Measurements from ENCODE around the gene CTDSP2. TPM values are rescaled to one million over a fixed set of nuclear protein-coding genes. Genes with fewer than 3 reads are reported as not detected.

CTDSP2 gene
- total RNA-seq, 2 donors from 2014 or later, result 99.2 to 159 TPM

DNA sequence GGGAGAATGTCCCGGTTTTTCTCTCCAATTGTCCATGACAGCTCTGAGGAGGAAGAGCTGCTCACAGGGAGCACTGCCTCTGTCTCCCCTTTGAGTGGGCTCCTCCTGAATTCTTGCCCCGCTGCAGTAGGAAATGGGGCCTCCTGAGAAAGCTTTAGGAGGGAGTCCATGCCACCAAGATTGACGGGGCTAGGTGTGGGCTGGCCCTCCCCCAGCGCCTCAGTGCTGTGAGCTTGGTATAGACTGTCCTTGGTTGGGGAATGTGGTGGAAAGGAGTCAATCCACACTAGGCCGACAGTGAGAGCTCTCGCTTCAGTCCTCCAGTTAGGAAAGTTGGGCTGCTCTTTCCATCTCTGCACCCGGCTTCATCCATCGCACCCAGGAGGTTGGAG, 23.4 kb upstream of the CTDSP2 start:
- Histone ChIP-seq H3K27ac (peak overlapping the region in 1 of 2 donors; percentile 50), H3K9me3 (no peaks in the 10 kb centered on the region), H3K4me3 (no peak overlapping the region), H3K36me3 (no peaks in the 10 kb centered on the region), H3K27me3 (replicated peaks; ENCODE audit: insufficient read depth) (no peaks in the 10 kb centered on the region), H3K4me1 (replicated peaks) (peaks cover 4% of the 10 kb centered on the region)
- WGBS, result 85% methylated on average over 8 of the region's 8 CpGs
- TF ChIP-seq POLR2A (IDR thresholded peaks at IDR 0.05), result no peak
- no peak for TF ChIP-seq POLR2AphosphoS5 (IDR thresholded peaks at IDR 0.05)
- TF ChIP-seq, protein P1, sequence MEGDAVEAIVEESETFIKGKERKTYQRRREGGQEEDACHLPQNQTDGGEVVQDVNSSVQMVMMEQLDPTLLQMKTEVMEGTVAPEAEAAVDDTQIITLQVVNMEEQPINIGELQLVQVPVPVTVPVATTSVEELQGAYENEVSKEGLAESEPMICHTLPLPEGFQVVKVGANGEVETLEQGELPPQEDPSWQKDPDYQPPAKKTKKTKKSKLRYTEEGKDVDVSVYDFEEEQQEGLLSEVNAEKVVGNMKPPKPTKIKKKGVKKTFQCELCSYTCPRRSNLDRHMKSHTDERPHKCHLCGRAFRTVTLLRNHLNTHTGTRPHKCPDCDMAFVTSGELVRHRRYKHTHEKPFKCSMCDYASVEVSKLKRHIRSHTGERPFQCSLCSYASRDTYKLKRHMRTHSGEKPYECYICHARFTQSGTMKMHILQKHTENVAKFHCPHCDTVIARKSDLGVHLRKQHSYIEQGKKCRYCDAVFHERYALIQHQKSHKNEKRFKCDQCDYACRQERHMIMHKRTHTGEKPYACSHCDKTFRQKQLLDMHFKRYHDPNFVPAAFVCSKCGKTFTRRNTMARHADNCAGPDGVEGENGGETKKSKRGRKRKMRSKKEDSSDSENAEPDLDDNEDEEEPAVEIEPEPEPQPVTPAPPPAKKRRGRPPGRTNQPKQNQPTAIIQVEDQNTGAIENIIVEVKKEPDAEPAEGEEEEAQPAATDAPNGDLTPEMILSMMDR (IDR thresholded peaks at IDR 0.05), result no peak
- intact Hi-C loops (cut with DNase I), result no loop called here
- no peak for DNase-seq (ENCODE audit: low spot score)

DNA sequence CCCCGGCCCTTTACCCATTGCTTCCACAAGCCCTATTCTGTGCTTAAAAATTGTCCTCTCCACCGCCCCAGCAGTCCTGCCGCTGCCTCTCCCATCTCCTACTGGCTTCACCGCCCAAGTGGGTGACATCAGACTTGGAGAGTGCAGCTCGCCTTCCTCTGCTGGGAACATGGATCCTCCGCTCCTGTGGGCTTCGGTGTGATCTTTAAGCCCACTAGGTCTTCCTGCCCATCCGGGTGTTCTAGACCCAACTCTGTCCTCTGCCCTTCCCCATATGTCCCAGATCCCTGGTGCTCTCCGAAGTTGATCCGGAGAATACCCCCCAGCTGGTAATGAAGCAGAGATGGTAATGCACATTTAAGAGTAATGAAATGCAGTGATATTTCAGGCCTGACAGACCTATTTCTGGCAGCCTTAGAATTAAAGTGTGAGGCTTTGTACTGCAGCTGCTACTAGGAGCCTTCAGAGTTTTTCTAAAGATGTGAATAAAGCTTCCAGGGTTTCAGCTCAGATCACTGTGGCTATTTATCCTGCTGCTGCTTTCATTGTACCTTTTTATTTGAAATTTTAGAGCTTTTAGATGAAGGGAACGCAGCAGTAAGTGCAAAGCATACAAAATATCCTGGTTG, 22.9 kb upstream of the CTDSP2 start:
- H3K36me3 ChIP-seq, result no peaks in the 10 kb centered on the region
- H3K4me3 ChIP-seq, result no peak overlapping the region
- peak overlapping the region; percentile 50 to 52 for H3K27ac ChIP-seq
- no peak for DNase-seq (ENCODE audit: low spot score)
- H3K9me3 ChIP-seq, result no peaks in the 10 kb centered on the region
- 50% methylated on average over 11 of the region's 11 CpGs for WGBS
- TF ChIP-seq, protein P1 (IDR thresholded peaks at IDR 0.05), result no peak
- TF ChIP-seq POLR2AphosphoS5 (IDR thresholded peaks at IDR 0.05) (no peak), POLR2A (IDR thresholded peaks at IDR 0.05) (no peak)
- intact Hi-C loops (cut with DNase I), result no loop called here
- H3K4me1 ChIP-seq (replicated peaks), result peaks cover 4% of the 10 kb centered on the region
- no peaks in the 10 kb centered on the region for H3K27me3 ChIP-seq (replicated peaks; ENCODE audit: insufficient read depth)

DNA sequence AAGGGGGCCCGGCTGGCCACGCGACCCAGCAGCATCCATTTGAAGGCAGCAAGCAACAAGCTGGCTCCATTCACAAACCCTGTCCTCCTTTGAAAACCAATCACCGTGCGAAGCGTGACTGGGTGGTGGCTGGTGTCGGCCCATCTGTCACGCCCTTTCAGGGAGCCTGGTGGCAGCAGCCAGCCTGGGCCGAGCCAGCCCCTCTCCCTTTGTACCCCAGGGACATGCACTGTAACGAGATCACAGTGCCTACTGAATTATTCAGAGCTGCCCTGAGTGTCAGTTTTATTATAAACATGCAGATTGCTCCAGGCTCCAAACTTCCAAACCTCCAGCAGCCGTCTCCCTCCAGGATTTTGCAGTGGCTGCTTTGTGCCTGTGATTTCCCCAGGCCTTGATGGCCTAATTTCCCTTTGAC, 22.3 kb upstream of the CTDSP2 start:
- WGBS, result 36% methylated on average over 11 of the region's 11 CpGs
- peak overlapping the region; percentile 50 to 52 for H3K27ac ChIP-seq
- H3K27me3 ChIP-seq (replicated peaks; ENCODE audit: insufficient read depth), result no peaks in the 10 kb centered on the region
- no peak overlapping the region for H3K4me3 ChIP-seq
- no peak for DNase-seq (ENCODE audit: low spot score)
- intact Hi-C loops (cut with DNase I), result no loop called here
- TF ChIP-seq POLR2AphosphoS5 (IDR thresholded peaks at IDR 0.05) (no peak), POLR2A (IDR thresholded peaks at IDR 0.05) (no peak)
- TF ChIP-seq, protein P1 (IDR thresholded peaks at IDR 0.05), result no peak
- H3K9me3 ChIP-seq, result no peaks in the 10 kb centered on the region
- H3K36me3 ChIP-seq, result no peaks in the 10 kb centered on the region
- peaks cover 7% of the 10 kb centered on the region for H3K4me1 ChIP-seq (replicated peaks)

DNA sequence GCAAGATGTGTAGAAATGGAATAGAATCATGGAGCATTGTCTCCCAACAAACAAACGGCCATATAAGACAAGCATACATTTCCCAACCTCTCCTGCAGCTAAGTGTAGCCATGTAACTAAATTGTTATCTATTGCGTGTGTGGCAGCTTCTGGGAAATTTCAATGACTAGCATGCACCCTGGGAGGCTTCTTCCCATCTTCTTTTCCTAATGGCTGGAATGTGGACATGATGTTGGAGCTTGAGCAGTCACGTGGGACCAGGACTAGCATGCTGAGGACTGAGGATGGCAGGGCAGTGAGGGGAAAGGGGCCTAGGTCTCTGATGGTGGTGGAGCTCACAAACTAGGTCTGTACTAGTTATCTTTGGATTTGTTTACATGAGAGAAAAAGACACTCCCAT, 21.7 kb upstream of the CTDSP2 start:
- intact Hi-C loops (cut with DNase I), result no loop called here
- Histone ChIP-seq H3K27me3 (replicated peaks; ENCODE audit: insufficient read depth) (no peaks in the 10 kb centered on the region), H3K9me3 (no peaks in the 10 kb centered on the region), H3K36me3 (no peaks in the 10 kb centered on the region), H3K4me3 (no peak overlapping the region), H3K4me1 (replicated peaks) (peaks cover 7% of the 10 kb centered on the region), H3K27ac (peak overlapping the region; percentile 50 to 52)
- WGBS, result 76% methylated on average over 3 of the region's 3 CpGs
- no peak for DNase-seq (ENCODE audit: low spot score)
- TF ChIP-seq POLR2A (IDR thresholded peaks at IDR 0.05) (no peak), POLR2AphosphoS5 (IDR thresholded peaks at IDR 0.05) (no peak)
- TF ChIP-seq, protein P1 (IDR thresholded peaks at IDR 0.05), result no peak

DNA sequence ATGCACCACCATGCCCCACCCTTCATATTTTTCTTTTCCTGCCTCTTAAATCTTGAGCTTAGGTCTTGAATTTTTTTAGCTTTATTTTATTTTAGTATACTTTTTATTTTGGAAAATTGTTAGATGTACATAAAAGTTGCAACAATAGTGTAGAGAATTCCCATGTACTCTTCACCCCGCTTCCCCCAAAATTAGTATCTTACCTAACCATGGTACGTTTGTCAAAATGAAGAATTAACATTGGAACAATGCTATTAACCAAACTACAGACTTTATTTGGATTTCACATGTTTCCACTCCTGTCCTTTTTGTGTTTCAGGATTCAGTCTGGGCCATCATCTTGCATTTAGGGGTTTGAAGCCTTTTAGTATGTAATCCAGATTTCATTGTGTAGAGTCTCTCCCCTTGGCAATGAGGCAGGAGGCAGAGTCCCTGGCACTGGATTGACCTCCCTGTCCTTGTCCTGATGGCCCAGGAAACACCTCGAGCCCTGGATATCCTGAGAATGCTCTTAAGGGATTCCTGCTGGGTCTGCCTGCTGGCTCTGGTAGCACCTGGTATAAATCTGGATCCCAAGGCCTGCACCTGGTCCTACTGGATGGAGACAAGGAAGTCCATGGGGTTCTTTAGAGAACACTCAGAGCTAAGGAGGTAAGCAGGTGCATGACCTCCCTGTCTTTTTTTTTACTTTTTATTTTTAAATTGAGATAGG, 19.9 kb upstream of the CTDSP2 start:
- Histone ChIP-seq H3K36me3 (no peaks in the 10 kb centered on the region), H3K27me3 (replicated peaks; ENCODE audit: insufficient read depth) (no peaks in the 10 kb centered on the region), H3K27ac (no peak overlapping the region), H3K4me1 (replicated peaks) (peaks cover 7% of the 10 kb centered on the region), H3K4me3 (no peak overlapping the region), H3K9me3 (no peaks in the 10 kb centered on the region)
- intact Hi-C loops (cut with DNase I), result no loop called here
- no peak for DNase-seq (ENCODE audit: low spot score)
- 88% methylated on average over 3 of the region's 3 CpGs for WGBS
- TF ChIP-seq POLR2A (IDR thresholded peaks at IDR 0.05), result no peak
- TF ChIP-seq POLR2AphosphoS5 (IDR thresholded peaks at IDR 0.05), result no peak
